Thymus (tissue), 11 donors: ENCODE measurements around the gene HOXA7. TPM values are rescaled to one million over a fixed set of nuclear protein-coding genes. Genes with fewer than 3 reads are reported as not detected.

Source experiments
- DNase-seq, 9 donors: peaks; one replicate each; pipeline ENCODE4 v3.0.0-alpha.2; 2013; ENCODE audit warnings: low spot score in 9 of 9, low read depth in 6 of 9, missing footprints in 1 of 9
- H3K27ac ChIP-seq, 2 donors: one replicate each; pipeline ENCODE4 v1.5.1; 2013; ENCODE audit warnings: control low read depth in 1 of 2, low read depth in 1 of 2, low read length in 1 of 2, mild to moderate bottlenecking in 1 of 2, moderate library complexity in 1 of 2
- H3K27me3 ChIP-seq, 2 donors: one replicate each; pipeline ENCODE4 v1.5.1; 2013; ENCODE audit warnings: low read length in 1 of 2; ENCODE audit not compliant: control insufficient read depth in 2 of 2, insufficient read depth in 1 of 2
- H3K36me3 ChIP-seq, 2 donors: one replicate each; pipeline ENCODE4 v1.5.1; 2013; ENCODE audit warnings: low read length in 1 of 2, mild to moderate bottlenecking in 1 of 2, moderate library complexity in 1 of 2; ENCODE audit not compliant: control insufficient read depth in 2 of 2, insufficient read depth in 2 of 2
- H3K4me1 ChIP-seq, 2 donors: one replicate each; pipeline ENCODE4 v1.5.1; 2013; ENCODE audit warnings: low read length in 2 of 2; ENCODE audit not compliant: control insufficient read depth in 2 of 2, insufficient read depth in 2 of 2
- H3K4me3 ChIP-seq, 2 donors: one replicate each; pipeline ENCODE4 v1.5.1; 2013; ENCODE audit warnings: low read length in 2 of 2, control low read depth in 1 of 2, mild to moderate bottlenecking in 1 of 2
- H3K9me3 ChIP-seq, 2 donors: one replicate each; pipeline ENCODE4 v1.5.1; 2013; ENCODE audit warnings: low read length in 1 of 2, mild to moderate bottlenecking in 1 of 2; ENCODE audit not compliant: control insufficient read depth in 2 of 2, insufficient read depth in 1 of 2
- WGBS: extraction: QIAGEN DNeasy Blood & Tissue Kit; methylation state at CpG from one replicate; pipeline ENCODE4 v1.1.7; 2013; 5-methylcytosine and 5-hydroxymethylcytosine counted together
- polyA plus RNA-seq: library from polyadenylated mRNA; stranded (reverse); fragments of 200-250 nt; gene quantifications from one replicate; pipeline ENCODE4 v1.2.3, GENCODE V29; 2013
- total RNA-seq: library from RNA; stranded (reverse); fragments of 120-200 nt; gene quantifications from one replicate; pipeline ENCODE4 v1.2.4, GENCODE V29; 2013
- donor health status: healthy.

The HOXA7 gene
- total and polyA plus RNA-seq, 2 donors = 0.41 to 0.57 TPM

- H3K27ac ChIP-seq = peak overlapping the region in 1 of 2 donors; percentile 21
- H3K4me3 ChIP-seq = no peak overlapping the region
- peaks cover 0 to 39% of the 10 kb centered on the region in 2 donors for H3K27me3 ChIP-seq
- H3K4me1 ChIP-seq = peaks cover 0 to 12% of the 10 kb centered on the region in 2 donors
- H3K36me3 ChIP-seq = no peaks in the 10 kb centered on the region
- H3K9me3 ChIP-seq = peaks cover 0 to 7% of the 10 kb centered on the region in 2 donors
- no peak for DNase-seq
- 86% methylated on average over 5 of the region's 5 CpGs for WGBS
Measured at GRCh38 chr7:27125986-27126394, 30.5 kb downstream of the HOXA7 start.

DNA sequence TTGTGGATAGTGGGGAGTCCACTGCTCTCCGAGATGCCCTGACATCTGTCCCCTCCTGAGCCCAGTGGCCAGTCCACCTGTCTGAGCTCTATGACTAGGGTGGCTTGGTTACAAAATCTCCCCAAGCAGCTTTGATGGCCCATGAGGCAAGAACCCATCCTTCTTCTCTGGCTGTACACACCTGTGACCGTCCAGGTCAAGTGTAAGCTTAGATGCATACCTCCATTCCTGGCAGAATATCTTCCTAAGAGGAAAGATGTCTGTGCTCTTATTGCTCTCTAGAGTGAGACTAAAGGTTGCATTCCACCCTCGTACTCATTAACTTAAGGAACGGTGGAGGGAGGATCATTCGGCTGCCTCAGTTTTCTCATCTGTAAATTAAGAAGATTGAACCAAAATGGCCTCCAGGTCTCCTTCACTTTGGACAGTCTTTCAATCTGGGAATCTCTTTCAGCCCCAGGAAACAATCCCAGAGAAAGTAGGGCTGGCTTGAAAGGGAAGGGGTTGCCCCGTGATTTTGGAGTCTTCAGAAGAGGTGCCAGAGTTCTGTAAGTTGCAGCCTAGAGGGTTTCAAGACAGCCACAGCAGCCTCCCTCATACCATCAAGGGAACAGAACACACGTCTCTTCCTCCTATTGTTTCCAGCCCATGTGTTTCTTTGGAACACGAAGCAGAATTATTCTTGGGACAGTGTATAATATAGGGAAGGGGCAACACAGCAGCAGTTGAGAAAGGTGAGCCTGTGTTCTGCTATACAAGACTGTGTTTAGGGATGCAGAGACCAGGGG is 31.4 kb downstream of the HOXA7 start:
- Histone ChIP-seq H3K27ac (no peak overlapping the region), H3K27me3 (peaks cover 0 to 37% of the 10 kb centered on the region in 2 donors), H3K4me3 (no peak overlapping the region), H3K9me3 (peaks cover 0 to 7% of the 10 kb centered on the region in 2 donors), H3K36me3 (no peaks in the 10 kb centered on the region), H3K4me1 (peaks cover 0 to 12% of the 10 kb centered on the region in 2 donors)
- 96% methylated on average over 8 of the region's 8 CpGs for WGBS
- no peak for DNase-seq

GRCh38 chr7:27124096-27124901 is 32.2 kb downstream of the HOXA7 start:
- no peaks in the 10 kb centered on the region for H3K36me3 ChIP-seq
- WGBS = 97% methylated on average over 43 of the region's 43 CpGs
- H3K9me3 ChIP-seq = no peaks in the 10 kb centered on the region
- H3K4me3 ChIP-seq = no peak overlapping the region
- H3K4me1 ChIP-seq = peaks cover 0 to 6% of the 10 kb centered on the region in 2 donors
- DNase-seq = no peak
- peaks cover 0 to 33% of the 10 kb centered on the region in 2 donors for H3K27me3 ChIP-seq
- no peak overlapping the region for H3K27ac ChIP-seq

DNA sequence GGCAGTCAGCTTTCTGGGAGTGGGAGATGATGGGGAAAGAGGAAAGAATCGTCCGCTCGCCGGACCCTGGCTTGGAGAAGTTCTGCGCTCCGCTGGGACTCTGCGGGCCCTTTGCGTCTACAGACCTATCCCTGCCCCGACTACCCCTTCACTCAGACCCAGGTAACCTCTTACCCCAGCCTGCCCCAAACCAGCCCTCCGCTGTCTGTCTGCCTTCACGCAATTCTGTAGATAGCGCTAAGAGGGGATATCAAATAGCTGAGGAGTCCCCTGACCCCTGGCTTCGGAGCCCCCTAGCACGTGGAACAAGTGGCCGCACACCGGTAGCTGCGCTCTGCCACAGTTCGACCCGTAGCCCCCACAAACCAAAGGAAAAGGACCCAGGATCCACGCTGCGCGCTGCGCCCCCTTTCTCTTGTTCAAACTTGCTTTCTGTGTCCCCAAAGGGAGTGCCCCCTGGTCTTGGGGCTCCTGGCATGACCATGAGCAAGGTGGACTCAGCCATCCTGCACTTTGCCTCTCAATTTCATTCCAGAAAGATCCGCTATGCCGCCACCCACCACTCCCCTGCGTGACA is 32.9 kb downstream of the HOXA7 start:
- Histone ChIP-seq H3K9me3 (no peaks in the 10 kb centered on the region), H3K27me3 (peaks cover 0 to 28% of the 10 kb centered on the region in 2 donors), H3K36me3 (no peaks in the 10 kb centered on the region), H3K4me1 (peaks cover 0 to 6% of the 10 kb centered on the region in 2 donors), H3K4me3 (no peak overlapping the region), H3K27ac (no peak overlapping the region)
- WGBS = 96% methylated on average over 26 of the region's 26 CpGs
- DNase-seq = no peak

GRCh38 chr7:27123007-27123476 is 33.4 kb downstream of the HOXA7 start:
- H3K4me3 ChIP-seq = no peak overlapping the region
- no peak for DNase-seq
- H3K9me3 ChIP-seq = no peaks in the 10 kb centered on the region
- no peak overlapping the region for H3K27ac ChIP-seq
- 94% methylated on average over 14 of the region's 14 CpGs for WGBS
- no peaks in the 10 kb centered on the region for H3K36me3 ChIP-seq
- H3K27me3 ChIP-seq = peaks cover 0 to 29% of the 10 kb centered on the region in 2 donors
- peaks cover 0 to 6% of the 10 kb centered on the region in 2 donors for H3K4me1 ChIP-seq

DNA sequence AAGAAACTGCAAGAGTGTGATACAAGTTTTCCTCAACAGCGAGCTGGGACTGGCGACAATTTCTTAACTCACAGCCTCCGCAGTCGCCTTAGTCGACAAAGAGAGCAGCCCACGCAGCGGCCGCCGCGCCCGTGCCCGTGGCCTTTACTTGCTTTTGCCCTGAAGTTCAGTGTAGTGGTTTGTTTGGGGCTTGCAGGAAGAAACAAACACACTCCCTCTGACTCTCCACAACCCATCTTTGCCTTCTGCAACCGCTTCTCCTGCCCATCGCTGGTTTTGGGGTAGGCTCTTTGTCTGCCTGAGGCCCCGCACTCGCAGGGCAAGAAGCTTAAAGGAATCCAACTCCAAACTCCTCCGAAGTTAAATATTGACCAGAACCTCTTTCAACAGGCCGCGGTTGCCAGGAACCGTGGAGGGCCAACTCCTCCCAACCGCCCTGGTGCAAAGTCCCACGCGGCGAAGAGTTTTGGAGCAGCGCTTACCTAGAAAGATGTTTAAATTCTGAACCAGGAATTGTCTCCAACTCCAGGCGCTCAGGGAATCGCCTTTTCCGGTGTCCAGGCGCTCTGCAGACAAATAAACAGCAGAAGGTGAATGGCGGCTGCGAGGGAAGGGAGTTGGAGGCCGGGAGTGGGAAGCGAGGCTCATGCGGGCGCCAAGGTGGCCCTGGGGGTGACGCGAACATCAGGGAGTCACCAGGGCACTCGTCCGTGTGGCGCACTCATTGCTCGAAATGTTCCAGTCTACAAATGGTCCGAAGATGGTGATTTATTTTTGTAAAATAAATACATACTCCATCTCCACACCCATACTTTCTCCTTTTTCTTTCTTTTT is 34.2 kb downstream of the HOXA7 start:
- H3K27ac ChIP-seq = peak overlapping the region; percentile 3 to 32
- peak overlapping the region in 1 of 2 donors; percentile 18 for H3K4me3 ChIP-seq
- no peak for DNase-seq
- 95% methylated on average over 42 of the region's 42 CpGs for WGBS
- no peaks in the 10 kb centered on the region for H3K36me3 ChIP-seq
- peaks cover 0 to 6% of the 10 kb centered on the region in 2 donors for H3K4me1 ChIP-seq
- H3K9me3 ChIP-seq = no peaks in the 10 kb centered on the region
- peaks cover 0 to 30% of the 10 kb centered on the region in 2 donors for H3K27me3 ChIP-seq

DNA sequence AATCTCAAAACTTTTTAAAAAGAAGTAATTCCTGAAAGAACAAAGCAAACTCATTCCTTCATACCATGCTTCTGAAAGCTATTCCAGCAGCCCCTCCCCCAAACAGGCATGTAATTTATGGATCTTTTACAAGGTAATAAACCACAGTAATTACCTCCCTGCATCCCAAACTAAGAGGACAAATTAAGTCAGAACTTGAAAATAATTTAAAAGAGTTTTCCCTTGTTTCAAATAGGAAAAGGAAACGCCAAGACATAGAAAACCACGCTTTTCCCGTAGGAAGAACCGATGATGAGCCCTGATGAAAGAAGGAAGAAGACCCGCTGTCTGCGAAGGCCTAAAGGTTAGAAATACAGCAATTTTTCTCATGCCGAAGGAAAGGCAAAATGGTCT is 34.8 kb downstream of the HOXA7 start:
- no peaks in the 10 kb centered on the region for H3K9me3 ChIP-seq
- no peak for DNase-seq
- peaks cover 0 to 36% of the 10 kb centered on the region in 2 donors for H3K27me3 ChIP-seq
- peak overlapping the region in 1 of 2 donors; percentile 18 for H3K4me3 ChIP-seq
- peaks cover 0 to 6% of the 10 kb centered on the region in 2 donors for H3K4me1 ChIP-seq
- 93% methylated on average over 7 of the region's 7 CpGs for WGBS
- no peaks in the 10 kb centered on the region for H3K36me3 ChIP-seq
- H3K27ac ChIP-seq = peak overlapping the region in 1 of 2 donors; percentile 3

DNA sequence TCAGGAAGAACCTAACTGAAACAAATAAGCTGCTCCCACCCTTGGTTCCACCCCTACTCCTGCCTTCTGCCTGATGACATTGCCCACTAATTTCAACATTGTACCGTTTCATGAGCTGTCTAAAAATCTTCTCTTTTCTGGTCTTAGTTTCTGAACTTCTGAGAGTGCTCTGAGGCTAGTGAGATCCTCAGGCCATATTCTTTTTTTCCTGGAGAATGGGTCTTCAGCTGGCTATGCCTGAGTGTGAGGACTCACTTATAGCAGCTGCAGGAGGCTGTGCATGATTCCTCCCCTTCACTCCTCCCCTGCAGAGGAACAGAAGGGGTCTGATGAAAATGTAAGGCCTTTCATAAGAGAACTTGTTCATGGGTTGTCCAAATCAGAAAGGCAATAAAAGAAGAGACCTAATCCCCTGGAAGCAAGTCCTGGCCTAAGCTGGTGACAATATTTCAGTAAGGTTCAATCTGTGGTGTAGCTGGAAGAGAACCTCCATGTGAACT is 37.0 kb downstream of the HOXA7 start:
- Histone ChIP-seq H3K4me1 (no peaks in the 10 kb centered on the region), H3K27me3 (peaks cover 0 to 52% of the 10 kb centered on the region in 2 donors), H3K27ac (no peak overlapping the region), H3K9me3 (no peaks in the 10 kb centered on the region), H3K36me3 (no peaks in the 10 kb centered on the region), H3K4me3 (no peak overlapping the region)
- 60% methylated on average over 1 of the region's 1 CpG for WGBS
- no peak for DNase-seq
